Thyroid gland (tissue), 4 donors: ENCODE measurements around the gene SLCO2A1.

Source experiments
- POLR2A ChIP-seq, 2 donors: fragments of 450-650 bp; IDR thresholded peaks; one replicate each; pipeline ENCODE4 v1.6.1; 2017; ENCODE audit warnings: antibody characterized with exemption in 2 of 2, mild to moderate bottlenecking in 2 of 2, moderate library complexity in 1 of 2
- TF ChIP-seq, protein P1 (sequence below), 6 experiments: fragments of 200-600 bp in 3 of 6; fragments of 450-650 bp in 3 of 6; sonication (generic) in 3 of 6; IDR thresholded peaks; one replicate each; pipeline ENCODE4 v1.5.1; 2016 to 2019; ENCODE audit warnings: antibody characterized with exemption in 6 of 6, mild to moderate bottlenecking in 2 of 6, inconsistent platforms in 1 of 6, moderate library complexity in 1 of 6

GRCh38 chr3:133977568-133977967 is 52.2 kb downstream of the SLCO2A1 start:
- TF ChIP-seq, protein P1, sequence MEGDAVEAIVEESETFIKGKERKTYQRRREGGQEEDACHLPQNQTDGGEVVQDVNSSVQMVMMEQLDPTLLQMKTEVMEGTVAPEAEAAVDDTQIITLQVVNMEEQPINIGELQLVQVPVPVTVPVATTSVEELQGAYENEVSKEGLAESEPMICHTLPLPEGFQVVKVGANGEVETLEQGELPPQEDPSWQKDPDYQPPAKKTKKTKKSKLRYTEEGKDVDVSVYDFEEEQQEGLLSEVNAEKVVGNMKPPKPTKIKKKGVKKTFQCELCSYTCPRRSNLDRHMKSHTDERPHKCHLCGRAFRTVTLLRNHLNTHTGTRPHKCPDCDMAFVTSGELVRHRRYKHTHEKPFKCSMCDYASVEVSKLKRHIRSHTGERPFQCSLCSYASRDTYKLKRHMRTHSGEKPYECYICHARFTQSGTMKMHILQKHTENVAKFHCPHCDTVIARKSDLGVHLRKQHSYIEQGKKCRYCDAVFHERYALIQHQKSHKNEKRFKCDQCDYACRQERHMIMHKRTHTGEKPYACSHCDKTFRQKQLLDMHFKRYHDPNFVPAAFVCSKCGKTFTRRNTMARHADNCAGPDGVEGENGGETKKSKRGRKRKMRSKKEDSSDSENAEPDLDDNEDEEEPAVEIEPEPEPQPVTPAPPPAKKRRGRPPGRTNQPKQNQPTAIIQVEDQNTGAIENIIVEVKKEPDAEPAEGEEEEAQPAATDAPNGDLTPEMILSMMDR (IDR thresholded peaks at IDR 0.05), result no peak
- TF ChIP-seq POLR2A (IDR thresholded peaks at IDR 0.05), result no peak
